SW480 (cell line): ENCODE measurements around the gene SLC22A1.
"Not testable (repeated sequence)": the region's sequence is repeated elsewhere in the genome, so short reads cannot be mapped to it uniquely, and the experiment has no call there.

ENCODE experiments used
- DNase-seq: peaks from one replicate; pipeline ENCODE4 v3.0.0-alpha.2; 2016; ENCODE audit warnings: low spot score

SLC22A1 gene

DNA sequence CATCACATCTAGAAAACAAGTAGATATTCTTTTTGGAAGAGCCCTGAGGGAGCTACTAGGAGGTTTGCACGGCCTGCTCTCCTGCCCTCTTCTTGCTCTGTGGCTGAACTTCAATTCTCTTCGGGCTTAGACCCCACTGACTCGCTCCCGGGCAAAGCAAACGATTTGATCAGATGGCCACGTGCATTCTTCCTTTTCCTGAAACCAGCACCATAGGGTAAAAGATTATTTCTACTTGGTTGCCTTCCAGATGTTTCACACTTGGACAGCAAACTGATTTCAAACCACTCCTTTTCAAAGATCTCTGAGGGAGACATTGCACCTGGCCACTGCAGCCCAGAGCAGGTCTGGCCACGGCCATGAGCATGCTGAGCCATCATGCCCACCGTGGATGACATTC is at the start of gene SLC22A1:
Gene SLC22A1 (plus strand): TSS at position 258 of the 400 bp plus-strand sequence. CDS start 121 bp downstream, at position 379.
- DNase-seq, result no peak

DNA sequence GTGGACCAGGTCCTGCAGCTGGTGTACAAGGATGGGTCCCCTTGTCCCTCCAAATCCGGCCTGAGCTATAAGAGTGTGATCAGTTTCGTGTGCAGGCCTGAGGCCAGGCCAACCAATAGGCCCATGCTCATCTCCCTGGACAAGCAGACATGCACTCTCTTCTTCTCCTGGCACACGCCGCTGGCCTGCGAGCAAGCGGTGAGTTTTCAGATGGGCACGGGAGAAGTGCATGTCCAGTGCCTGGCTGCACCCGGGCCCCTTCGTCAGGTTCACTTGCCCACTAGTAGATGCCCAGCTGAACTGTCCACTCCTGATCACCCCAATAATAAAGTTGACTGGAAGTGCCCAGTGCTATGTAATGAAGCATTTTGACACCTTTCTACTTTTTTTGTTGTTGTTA is 48.3 kb upstream of the SLC22A1 start:
- no peak for DNase-seq

DNA sequence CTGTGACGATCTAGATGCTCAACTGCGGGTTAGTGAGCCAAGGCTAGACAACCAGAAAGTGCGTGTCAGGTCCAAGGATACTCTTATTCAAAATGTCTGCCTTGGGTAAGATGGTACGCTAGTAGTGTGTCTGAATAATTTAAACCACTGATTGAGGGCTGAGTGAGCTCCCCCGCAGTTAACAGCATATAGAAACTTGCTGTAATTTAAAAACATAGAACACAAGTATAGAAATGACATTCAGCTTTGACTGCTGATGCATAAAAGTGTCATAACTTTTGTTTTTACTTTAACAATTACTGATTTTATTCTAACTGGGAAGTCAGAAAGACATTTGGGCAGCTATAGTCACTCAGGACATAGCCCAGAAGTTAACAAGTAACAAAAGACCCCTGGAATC is 45.6 kb upstream of the SLC22A1 start:
- DNase-seq, result no peak

DNA sequence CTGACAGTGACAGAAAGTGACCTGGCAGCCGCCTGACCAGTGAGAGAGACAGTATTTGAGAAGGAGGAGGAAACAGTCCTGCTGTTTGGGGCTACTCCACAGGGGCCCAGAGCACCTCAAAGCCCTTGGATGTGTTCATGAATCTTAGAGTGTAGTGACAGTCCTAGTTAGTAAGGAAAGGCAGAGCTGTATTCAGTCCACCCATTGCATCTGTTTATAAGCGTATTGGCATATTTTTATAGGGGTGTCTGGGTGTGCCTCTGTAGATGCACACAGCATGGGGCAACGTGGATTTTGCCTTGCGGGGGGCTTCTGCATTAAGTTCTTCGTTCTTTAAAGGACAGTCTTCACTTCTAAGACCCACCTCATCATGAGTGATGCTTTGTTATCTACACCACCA is 44.6 kb upstream of the SLC22A1 start:
- DNase-seq, result no peak

DNA sequence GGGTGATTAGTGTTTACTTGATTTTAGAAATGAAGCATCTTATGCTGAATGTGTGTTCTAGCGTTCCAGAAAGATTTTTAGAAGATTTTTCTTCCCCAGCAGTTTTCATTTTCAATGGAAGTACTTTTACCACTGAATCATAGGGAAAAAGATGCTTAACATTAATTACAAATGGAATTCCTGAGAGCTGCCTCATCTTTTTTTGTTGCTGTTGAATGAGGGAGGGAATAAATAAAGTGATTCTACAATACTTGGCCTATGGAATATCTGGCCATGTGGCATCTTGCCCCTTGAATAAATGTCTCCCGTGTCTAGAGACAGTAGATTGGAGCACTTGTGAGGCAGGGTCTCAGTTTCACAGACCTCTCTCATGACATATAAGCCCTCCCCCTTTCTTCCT is 44.1 kb upstream of the SLC22A1 start:
- DNase-seq, result no peak

DNA sequence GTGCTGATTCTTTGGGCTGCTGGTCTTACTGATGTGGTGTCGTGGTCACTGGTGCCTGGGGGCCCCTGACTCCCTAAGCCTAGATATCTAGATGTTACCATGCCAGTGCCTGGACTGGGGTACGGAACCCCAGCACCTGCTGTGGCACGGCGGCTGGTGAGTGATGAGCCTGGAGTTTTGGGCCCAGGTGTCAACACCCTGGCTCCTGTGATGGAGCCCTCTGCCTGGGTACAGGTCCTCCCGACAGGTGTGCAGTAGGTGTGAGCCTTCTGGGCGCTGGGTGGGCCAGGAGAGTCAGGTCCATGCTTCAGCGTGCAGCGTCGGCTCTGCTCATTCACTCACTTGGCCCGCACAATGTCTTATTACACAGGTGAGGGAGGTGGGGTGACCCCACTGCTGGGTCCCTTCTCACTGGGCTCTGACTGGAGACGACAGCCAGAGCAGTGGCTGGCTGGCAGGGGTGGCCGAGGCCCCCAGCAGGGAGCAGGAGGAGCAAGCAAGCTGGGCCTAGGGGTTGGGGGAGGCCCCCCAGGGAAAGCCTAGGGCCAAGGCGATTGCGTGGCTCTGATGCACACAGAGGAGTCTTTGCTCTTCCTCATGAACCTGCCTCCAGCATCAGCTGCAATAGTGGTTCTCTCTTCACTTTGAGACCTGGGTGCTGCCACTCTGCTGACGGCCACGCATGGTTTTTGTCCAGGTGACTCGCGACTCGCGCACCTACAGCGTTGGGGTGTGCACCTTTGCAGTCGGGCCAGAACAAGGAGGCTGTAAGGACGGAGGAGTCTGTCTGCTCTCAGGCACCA is 42.5 kb upstream of the SLC22A1 start:
- DNase-seq, result no peak

DNA sequence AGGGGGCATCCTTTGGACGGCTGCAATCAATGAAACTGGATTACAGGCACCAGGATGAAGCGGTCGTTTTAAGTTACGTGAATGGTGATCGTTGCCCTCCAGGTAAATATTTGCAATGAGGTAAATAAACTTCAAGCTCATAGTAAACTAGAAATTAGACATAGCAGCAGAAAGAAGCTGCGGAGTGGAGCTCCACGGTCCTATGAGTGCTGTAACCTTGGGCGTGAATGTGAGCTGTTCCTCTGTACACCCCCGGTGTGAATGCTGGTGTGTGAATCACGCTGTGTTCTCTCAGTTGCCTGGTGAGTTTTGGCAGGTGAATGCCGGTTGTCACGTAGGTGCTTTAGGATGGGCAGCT is 42.0 kb upstream of the SLC22A1 start:
- DNase-seq, result no peak

DNA sequence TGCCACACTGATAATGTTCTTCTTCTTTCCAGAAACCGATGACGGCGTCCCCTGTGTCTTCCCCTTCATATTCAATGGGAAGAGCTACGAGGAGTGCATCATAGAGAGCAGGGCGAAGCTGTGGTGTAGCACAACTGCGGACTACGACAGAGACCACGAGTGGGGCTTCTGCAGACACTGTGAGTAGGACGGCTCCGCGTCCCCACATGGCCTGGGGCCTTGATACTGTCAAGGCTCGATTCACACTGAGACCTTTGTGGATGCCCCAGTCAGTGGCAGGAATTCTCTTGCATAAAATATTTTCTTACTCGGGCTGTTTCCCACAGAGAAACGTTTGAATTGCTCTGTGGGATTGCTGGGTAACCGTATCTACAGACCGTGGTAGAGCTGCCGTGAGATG is 41.5 kb upstream of the SLC22A1 start:
- no peak for DNase-seq

DNA sequence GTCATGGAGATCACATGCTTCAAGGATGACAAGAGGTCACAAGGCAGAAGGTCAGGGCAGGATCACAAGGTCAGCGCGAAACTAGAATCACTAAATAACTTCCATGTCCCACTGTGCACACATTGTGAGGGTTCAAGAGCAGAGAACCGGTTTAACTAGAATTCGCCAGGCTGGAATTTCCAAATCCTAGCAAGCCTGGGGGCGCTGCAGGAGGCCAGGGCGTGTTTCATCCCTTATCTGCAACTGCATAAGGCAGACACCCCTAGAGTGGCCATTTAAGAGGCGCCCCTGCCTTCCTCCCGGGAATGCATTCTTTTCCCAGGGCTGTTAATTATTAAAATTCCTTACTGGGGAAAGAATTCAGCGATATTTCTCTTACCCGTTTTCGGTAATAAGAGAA is 40.2 kb upstream of the SLC22A1 start:
- DNase-seq, result no peak

DNA sequence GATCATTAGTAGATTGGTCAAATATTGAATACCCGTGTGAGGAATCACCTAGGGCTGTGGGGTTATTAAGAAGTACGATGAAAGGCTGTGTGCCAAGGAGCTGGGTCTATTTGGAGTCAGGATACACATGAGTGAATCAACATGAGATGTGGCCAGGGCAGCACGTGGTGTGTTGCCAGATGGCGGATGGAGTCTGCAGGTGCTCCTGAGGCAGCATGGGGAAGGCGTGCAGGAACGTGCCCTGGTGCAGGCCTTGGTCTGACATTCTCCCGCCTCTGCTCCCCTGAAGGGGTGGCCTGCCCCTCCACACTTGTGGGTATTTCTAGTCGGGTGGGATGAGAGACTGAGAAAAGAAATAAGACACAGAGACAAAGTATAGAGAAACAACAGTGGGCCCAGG is 39.0 kb upstream of the SLC22A1 start:
- no peak for DNase-seq

DNA sequence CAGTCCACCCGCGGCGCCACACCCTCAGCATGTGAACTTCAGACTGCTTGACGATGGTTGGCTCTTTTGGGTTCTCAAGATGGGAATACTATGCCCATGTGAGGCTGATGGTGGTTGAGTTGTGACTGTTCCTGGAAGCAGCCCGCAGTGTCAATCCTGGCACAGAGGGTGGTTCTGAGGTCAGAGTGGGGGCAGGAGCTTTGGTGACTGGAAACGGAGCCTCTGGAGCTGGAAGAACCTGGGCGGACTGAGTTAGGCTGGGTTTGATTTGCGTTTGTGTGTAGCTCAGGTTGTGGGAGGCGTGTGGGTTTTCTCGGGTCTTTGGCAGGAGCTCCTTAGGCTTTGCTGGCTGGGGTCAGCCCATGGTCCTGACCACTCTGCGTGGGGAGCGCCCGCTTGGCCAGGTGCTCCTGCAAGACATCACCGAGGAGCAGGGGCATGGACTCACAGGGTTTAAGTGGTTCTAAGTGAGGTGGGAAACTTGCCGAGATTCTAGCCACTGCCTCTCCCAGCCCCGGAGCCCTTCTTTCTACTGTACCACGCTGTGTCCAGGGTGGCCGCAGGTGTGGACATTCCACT is 37.3 kb upstream of the SLC22A1 start:
- DNase-seq, result no peak

DNA sequence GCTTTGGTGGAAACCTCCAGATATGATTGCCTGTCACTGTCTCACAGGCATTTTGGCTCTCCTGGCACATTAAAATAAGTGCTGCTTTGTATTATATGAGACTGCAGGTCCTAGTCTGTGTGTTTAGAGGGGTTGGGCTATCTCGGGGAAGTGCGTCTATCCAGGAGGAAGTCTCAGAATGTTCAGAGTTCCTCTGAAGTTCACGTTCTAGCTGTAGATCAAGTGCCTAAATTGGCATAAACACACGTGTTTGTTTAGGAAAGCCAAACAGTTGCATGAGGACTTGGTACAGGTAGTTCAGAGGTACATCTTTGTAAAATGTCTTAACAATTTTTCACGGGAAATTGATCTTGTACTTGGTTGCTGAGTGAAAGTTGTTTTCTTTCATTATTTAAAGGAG is 36.4 kb upstream of the SLC22A1 start:
- DNase-seq, result no peak

DNA sequence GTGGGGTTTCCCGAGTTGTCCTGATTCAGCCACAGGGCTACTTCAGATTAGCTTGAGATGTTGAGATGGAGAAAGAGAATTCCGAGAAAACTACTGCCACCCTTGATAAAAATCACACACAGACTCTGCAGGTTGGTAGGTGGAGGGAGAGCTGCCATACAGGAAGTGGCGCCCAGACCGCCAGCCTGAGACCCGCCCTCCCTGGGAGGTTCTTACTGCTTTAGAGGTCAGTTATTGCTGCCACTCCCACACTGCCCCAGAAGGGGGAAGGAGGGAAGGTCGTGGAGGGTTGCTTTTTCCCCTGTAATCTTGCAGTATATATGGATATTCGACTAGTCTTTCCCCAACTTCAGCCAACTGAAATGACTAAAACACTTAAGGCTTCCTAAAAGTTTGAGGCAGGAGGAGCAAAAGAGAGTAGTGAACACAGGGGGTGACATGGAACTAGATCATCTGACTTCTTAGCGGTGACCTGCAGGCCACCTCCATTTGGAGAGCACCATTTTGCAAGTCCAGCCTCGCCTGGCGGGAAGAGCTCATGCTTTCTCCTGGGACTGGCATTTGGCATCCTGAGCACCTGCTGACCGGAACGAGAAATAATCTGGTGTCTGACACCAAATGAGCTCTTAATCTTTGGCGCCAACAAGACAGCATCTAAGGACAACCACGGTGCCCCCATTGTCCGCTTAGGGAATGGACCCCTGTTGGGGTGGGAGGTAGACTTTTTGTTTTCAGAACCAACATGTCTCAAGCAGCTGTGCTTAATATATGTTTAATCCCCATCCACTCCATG is 35.7 kb upstream of the SLC22A1 start:
- DNase-seq, result no peak

DNA sequence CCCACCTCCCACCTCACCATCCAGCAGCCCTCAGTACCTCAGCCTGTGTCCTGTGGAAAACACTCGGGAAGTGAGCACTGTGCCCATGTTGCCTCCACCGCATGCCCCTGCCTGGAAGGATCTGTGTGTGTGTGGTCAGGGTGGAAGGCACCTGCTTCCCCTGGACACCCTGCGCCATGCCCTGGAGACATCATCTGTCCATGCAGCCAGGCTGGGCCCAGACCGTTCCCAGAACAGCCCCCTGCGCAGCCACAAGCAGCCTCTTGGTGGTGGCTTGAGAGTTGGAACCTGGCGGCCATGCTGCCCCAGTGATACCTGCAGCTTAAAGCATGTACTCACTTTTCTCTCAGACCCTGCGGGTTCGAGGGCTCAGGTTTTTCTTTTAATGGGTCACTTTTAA is 34.9 kb upstream of the SLC22A1 start:
- no peak for DNase-seq

DNA sequence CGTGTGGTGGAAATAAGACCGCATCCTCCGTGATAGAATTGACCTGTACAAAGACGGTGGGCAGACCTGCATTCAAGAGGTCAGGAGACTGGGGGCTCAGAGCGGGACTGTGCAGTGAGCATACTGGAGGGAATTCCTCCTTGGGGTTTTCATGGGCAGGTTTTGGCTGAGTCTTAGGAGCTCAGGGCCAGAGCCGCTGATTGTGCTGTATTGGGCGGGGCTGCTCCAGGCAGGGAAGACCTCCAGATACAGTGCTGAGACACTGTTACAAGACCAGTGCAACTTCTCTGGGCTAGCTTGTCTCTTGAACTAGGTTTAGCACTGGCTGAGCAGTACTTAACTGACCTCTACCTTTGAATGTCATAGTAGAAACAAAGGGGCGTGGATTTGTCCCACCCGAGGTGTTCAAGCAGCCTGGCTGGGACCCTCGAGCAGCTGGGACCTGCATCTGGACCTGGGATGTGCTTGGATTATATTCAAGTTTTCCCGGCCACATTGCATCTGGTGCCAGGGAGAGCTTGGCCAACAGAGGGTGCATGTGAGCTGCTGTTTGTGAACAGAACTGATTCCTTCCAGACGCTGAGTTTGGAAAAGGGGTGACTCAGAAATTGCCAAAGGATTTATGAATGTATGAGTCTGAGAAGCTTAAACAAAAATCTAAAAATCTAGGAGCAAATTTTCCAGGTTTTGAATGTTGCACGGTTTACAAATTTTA is 33.4 kb upstream of the SLC22A1 start:
- DNase-seq, result no peak

DNA sequence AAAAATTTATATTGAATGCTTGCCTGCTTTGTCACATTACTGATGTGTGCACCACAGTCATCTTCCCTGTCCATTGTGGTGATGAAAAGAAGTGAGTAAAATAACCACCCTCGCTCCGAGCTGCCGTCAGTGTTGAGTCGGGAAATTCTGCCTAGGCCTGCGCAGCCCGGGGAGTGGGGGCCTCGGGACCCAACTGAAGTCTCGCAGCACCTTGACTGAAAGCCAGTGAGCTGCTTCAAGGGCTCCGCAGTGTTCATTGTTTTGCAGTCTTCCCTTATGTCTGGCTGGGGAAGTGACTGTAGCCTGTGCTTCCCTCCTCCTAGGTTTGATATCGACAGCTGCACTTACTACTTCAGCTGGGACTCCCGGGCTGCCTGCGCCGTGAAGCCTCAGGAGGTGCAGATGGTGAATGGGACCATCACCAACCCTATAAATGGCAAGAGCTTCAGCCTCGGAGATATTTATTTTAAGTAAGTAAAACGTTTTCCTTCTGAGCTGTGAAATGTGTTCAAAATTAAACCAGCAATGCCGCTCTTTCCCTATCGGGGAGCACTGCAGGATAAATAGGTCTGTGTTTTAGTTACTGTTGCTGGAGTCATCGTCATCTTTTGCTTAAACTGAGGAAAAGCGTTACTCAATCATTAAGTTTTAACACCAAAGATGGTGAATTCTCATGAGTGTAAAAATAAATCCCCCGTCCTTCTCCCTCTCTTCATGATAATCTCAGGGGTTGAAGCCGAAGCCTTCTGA is 32.7 kb upstream of the SLC22A1 start:
- DNase-seq, result no peak

DNA sequence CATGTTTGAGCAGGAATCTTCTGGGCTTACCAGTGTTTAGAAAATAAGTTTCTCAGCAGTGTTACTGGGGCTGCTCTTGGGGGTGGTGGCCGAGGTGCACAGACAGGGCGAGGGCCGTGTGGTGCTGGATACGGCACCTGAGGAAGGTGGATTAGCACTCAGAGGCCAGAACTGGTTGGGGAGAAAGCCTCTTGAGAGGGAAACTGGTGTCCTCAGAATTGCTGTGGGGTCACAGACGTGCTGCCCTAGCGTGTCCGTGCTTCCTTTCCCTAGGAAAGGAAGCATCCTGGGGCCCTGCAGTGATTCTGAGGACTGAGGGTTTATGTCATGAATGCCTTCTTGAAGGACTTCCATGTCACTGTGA is 32.1 kb upstream of the SLC22A1 start:
- DNase-seq, result no peak

DNA sequence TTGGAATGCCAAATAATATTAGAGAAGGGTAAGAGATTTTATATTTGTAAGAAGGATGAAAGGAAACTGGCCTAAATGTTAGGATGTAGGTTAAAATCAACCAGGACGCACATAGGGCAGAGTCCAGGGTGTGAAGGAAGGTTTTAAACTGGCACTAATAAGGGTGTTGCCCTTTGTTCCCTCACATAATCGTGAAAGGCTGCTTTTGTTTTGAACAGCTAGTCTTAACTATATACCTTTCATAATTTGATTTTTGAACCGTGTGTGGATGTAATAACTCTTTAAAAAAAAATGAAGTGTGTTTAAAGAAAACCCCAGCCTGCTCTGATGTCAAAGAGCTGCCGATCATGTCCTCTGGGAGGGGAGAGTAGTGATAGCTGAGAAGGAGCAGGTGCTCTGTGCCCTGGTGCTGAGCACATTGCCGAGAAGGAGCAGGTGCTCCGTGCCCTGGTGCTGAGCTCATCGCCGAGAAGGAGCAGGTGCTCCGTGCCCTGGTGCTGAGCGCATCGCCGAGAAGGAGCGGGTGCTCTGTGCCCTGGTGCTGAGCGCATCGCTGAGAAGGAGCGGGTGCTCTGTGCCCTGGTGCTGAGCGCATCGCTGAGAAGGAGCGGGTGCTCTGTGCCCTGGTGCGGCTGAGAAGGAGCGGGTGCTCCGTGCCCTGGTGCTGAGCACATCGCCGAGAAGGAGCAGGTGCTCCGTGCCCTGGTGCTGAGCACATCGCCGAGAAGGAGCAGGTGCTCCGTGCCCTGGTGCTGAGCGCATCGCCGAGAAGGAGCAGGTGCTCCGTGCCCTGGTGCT is 31.0 kb upstream of the SLC22A1 start:
- not testable (repeated sequence) for DNase-seq

DNA sequence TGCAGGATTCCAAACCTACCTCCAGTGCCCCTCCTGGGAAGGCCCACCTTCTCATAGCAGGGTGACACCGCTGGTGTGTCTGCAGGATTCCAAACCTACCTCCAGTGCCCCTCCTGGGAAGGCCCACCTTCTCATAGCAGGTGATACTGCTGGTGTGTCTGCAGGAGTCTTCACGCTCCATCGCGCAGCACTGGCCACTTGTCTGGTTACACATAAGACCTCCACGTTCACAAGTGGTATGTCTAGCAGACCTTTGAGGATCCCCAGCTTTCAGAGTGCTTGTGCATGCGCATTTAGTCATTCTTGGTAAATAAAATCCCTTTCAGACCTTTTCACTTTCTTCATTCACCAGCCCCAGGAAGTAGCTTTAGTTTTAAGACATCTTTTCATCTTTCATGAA is 29.4 kb upstream of the SLC22A1 start:
- DNase-seq, result not testable (repeated sequence)

DNA sequence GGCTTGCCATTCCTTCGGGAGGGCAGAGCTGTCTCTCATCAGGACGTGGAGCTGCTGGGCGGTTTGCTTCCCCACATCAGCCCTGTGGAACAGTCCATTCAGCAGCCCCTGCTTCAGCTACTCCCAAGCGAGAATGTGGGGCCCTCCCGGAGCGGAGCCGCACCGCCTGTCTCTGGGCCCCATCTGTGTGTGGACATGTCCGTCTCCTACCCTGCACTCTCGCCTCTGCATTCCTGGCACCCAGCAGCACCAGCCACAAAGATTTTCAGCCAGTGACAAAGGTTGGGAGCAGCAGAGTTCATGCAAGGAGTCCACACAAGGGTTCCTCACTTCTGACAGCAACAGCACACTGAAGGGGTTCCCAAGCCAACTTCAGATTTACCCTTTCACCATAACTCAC is 29.0 kb upstream of the SLC22A1 start:
- DNase-seq, result no peak

DNA sequence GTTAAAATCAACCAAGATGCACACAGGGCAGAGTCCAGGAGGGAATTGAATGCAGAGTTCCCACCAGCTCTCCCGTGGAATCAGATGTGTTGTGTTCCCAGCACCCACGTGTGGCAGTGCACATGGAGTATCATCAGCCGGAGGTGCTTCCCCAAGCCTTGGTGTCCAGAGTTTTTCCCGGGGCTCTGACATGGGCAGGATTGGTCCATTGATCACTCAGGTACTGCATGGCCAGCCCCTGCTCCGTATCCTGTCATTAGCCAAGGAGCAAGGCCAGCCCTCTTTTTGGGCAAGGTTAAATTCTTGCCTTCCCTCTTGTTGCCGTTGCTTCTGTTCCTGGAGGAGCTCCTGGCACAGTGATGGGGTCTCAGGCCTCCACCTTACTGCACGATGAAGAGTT is 28.6 kb upstream of the SLC22A1 start:
- no peak for DNase-seq
